Smooth muscle cell (in vitro differentiated cells): ENCODE data around the gene CPED1. TPM values are rescaled to one million over a fixed set of nuclear protein-coding genes. Genes with fewer than 3 reads are reported as not detected.

Source experiments
- DNase-seq: peaks from one replicate; lab custom pipeline; 2025; ENCODE audit not compliant: unreplicated experiment; lab: John Stamatoyannopoulos, UW
- H2AFZ ChIP-seq: fragments of 200-600 bp; sonication (generic); 2 replicates; pipeline ENCODE4 v1.6.0; 2016; ENCODE audit warnings: antibody characterized with exemption, low read depth, mild to moderate bottlenecking
- H3F3A ChIP-seq: fragments of 200-600 bp; sonication (generic); 2 replicates; pipeline ENCODE4 v1.6.0; 2017; ENCODE audit warnings: antibody characterized with exemption, low read depth
- H3K27ac ChIP-seq: fragments of 200-600 bp; sonication (generic); 2 replicates; pipeline ENCODE4 v1.5.1; 2016; ENCODE audit warnings: low read depth, mild to moderate bottlenecking
- H3K27me3 ChIP-seq: fragments of 200-600 bp; sonication (generic); 2 replicates; pipeline ENCODE4 v1.6.1; 2016; ENCODE audit warnings: low read depth, mild to moderate bottlenecking
- H3K36me3 ChIP-seq: fragments of 200-600 bp; sonication (generic); 2 replicates; pipeline ENCODE4 v1.5.1; 2016; ENCODE audit warnings: low read depth
- H3K4me1 ChIP-seq: fragments of 200-600 bp; sonication (generic); 2 replicates; pipeline ENCODE4 v1.5.1; 2016; ENCODE audit warnings: low read depth
- H3K4me2 ChIP-seq: fragments of 200-600 bp; sonication (generic); 2 replicates; pipeline ENCODE4 v1.6.0; 2016; ENCODE audit warnings: mild to moderate bottlenecking
- H3K4me3 ChIP-seq: fragments of 200-600 bp; sonication (generic); 2 replicates; pipeline ENCODE4 v1.5.1; 2016; ENCODE audit warnings: mild to moderate bottlenecking
- H3K79me2 ChIP-seq: fragments of 200-600 bp; sonication (generic); 2 replicates; pipeline ENCODE4 v1.6.0; 2016; ENCODE audit warnings: low read depth, mild to moderate bottlenecking
- H3K9ac ChIP-seq: fragments of 200-600 bp; sonication (generic); 2 replicates; pipeline ENCODE4 v1.6.0; 2016; ENCODE audit warnings: low read depth
- H3K9me3 ChIP-seq: fragments of 200-600 bp; sonication (generic); replicated peaks from 2 replicates; pipeline ENCODE4 v1.5.1; 2016; ENCODE audit warnings: low read depth
- H4K20me1 ChIP-seq: fragments of 200-600 bp; sonication (generic); 2 replicates; pipeline ENCODE4 v1.6.0; 2016; ENCODE audit warnings: low read depth
- WGBS: methylation state at CpG from one replicate; pipeline ENCODE4 v1.1.7; 2016; ENCODE audit warnings: low lambda C conversion rate; 5-methylcytosine and 5-hydroxymethylcytosine counted together
- polyA plus RNA-seq: library from polyadenylated mRNA; unstranded; fragments of >200 nt; fragmentation: Nextera tagmentation; extraction: Ambion mirVana; gene quantifications from 2 replicates; pipeline ENCODE4 v1.2.1, GENCODE V29; 2016
- total RNA-seq: library from RNA; depleted of rRNA; stranded (reverse); fragments of >200 nt; gene quantifications from 2 replicates; pipeline ENCODE4 v1.2.3, GENCODE V29; 2014
- TF ChIP-seq, protein P1 (sequence below): fragments of 200-600 bp; sonication (generic); IDR thresholded peaks from 2 replicates; pipeline ENCODE4 v1.5.1; 2017; ENCODE audit warnings: borderline replicate concordance, mild to moderate bottlenecking, antibody characterized with exemption; ENCODE audit not compliant: insufficient read depth, poor library complexity, severe bottlenecking

The CPED1 gene
- total and polyA plus RNA-seq, 2 experiments from 2014 or later, result 9.5 to 12.9 TPM

- Histone ChIP-seq H3K9me3 (no peaks in the 10 kb centered on the region), H3K4me3 (no peak overlapping the region), H3K27ac (no peak overlapping the region), H3K79me2 (no peaks in the 10 kb centered on the region), H3F3A (no peaks in the 10 kb centered on the region), H2AFZ (no peak overlapping the region), H3K36me3 (no peaks in the 10 kb centered on the region), H3K27me3 (no peaks in the 10 kb centered on the region), H3K4me1 (no peaks in the 10 kb centered on the region), H4K20me1 (no peaks in the 10 kb centered on the region), H3K4me2 (no peak overlapping the region), H3K9ac (no peak overlapping the region)
- TF ChIP-seq, protein P1, sequence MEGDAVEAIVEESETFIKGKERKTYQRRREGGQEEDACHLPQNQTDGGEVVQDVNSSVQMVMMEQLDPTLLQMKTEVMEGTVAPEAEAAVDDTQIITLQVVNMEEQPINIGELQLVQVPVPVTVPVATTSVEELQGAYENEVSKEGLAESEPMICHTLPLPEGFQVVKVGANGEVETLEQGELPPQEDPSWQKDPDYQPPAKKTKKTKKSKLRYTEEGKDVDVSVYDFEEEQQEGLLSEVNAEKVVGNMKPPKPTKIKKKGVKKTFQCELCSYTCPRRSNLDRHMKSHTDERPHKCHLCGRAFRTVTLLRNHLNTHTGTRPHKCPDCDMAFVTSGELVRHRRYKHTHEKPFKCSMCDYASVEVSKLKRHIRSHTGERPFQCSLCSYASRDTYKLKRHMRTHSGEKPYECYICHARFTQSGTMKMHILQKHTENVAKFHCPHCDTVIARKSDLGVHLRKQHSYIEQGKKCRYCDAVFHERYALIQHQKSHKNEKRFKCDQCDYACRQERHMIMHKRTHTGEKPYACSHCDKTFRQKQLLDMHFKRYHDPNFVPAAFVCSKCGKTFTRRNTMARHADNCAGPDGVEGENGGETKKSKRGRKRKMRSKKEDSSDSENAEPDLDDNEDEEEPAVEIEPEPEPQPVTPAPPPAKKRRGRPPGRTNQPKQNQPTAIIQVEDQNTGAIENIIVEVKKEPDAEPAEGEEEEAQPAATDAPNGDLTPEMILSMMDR, result no peak
- WGBS, result 86% methylated on average over 3 of the region's 3 CpGs
- no peak for DNase-seq
Observed at GRCh38 chr7:121178452-121178851, 189.9 kb downstream of the CPED1 start.

DNA sequence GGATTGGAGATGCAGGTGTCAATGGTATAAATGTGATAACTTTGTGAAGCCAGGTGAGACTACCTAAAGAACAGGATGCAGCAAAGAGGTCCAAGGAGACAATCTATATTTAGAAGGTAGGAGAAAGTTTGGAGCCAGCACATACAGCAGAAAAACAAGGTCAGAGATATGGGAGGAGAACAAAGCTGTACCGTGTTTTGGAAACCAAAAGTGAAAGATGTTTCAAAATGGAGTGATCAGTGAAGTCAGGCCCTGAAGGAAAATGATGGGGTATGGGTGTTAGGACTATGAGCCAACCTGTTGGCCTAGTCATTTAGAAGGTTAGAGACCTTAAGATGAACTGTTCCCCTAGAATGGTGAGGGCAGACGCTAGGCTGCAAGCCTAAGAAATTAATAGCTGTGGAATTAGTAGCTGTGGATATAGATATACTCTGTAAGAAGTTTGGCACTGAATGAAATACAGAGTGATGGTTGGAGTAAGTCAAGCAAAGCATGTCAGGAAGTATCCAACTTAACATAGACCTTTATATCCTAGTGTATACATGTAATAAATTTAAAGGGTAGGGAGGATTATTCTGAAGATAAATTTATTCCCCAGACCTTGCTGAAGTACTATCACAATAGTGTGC lies 190.5 kb downstream of the CPED1 start:
- 62% methylated on average over 2 of the region's 2 CpGs for WGBS
- no peak overlapping the region for H3K4me3 ChIP-seq
- H3K4me1 ChIP-seq, result no peaks in the 10 kb centered on the region
- H3F3A ChIP-seq, result no peaks in the 10 kb centered on the region
- H3K27ac ChIP-seq, result no peak overlapping the region
- H3K9ac ChIP-seq, result no peak overlapping the region
- no peak for DNase-seq
- no peaks in the 10 kb centered on the region for H3K9me3 ChIP-seq
- H3K4me2 ChIP-seq, result no peak overlapping the region
- H3K79me2 ChIP-seq, result no peaks in the 10 kb centered on the region
- H3K27me3 ChIP-seq, result no peaks in the 10 kb centered on the region
- TF ChIP-seq, protein P1, result no peak
- H2AFZ ChIP-seq, result no peak overlapping the region
- no peaks in the 10 kb centered on the region for H4K20me1 ChIP-seq
- H3K36me3 ChIP-seq, result no peaks in the 10 kb centered on the region

- no peaks in the 10 kb centered on the region for H3K4me1 ChIP-seq
- TF ChIP-seq, protein P1, result no peak
- 91% methylated on average over 4 of the region's 4 CpGs for WGBS
- H3K9ac ChIP-seq, result no peak overlapping the region
- no peak overlapping the region for H3K4me2 ChIP-seq
- no peaks in the 10 kb centered on the region for H3K27me3 ChIP-seq
- H3K4me3 ChIP-seq, result no peak overlapping the region
- DNase-seq, result no peak
- no peaks in the 10 kb centered on the region for H3K36me3 ChIP-seq
- H3K9me3 ChIP-seq, result no peaks in the 10 kb centered on the region
- no peak overlapping the region for H3K27ac ChIP-seq
- no peak overlapping the region for H2AFZ ChIP-seq
- no peaks in the 10 kb centered on the region for H3K79me2 ChIP-seq
- no peaks in the 10 kb centered on the region for H3F3A ChIP-seq
- no peaks in the 10 kb centered on the region for H4K20me1 ChIP-seq
Observed at GRCh38 chr7:121180436-121181063, 192.0 kb downstream of the CPED1 start.

DNA sequence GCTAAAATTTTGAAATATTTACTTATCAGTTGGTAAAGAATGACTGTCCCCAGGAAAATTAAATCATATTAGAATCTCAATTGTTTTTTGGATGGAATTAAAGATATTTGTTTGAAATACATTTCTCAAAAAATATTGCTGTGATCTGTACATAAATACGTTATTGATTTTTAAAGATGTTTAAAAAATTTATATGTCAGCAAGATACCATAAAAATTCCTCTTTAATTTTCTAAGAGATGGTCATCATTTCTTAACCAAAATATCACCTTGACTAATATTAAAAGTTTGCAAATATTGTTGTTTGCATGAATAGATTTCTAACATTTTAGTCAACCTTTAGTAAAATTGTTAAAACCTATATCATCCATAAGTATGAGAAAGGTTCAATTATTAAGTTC lies 192.8 kb downstream of the CPED1 start:
- no peaks in the 10 kb centered on the region for H3F3A ChIP-seq
- no peaks in the 10 kb centered on the region for H3K36me3 ChIP-seq
- H3K9ac ChIP-seq, result no peak overlapping the region
- H3K9me3 ChIP-seq, result no peaks in the 10 kb centered on the region
- no peak overlapping the region for H2AFZ ChIP-seq
- H3K27ac ChIP-seq, result no peak overlapping the region
- 90% methylated on average over 1 of the region's 1 CpG for WGBS
- H3K4me2 ChIP-seq, result no peak overlapping the region
- no peaks in the 10 kb centered on the region for H3K79me2 ChIP-seq
- H3K27me3 ChIP-seq, result no peaks in the 10 kb centered on the region
- no peak for DNase-seq
- H4K20me1 ChIP-seq, result no peaks in the 10 kb centered on the region
- TF ChIP-seq, protein P1, result no peak
- H3K4me1 ChIP-seq, result no peaks in the 10 kb centered on the region
- no peak overlapping the region for H3K4me3 ChIP-seq
